Esophagus squamous epithelium (tissue), 5 donors: Measurements from ENCODE around the gene RAPGEF5. TPM values are rescaled to one million over a fixed set of nuclear protein-coding genes. Genes with fewer than 3 reads are reported as not detected.

Experiments used
- DNase-seq: peaks from one replicate; lab custom pipeline; 2025; lab: John Stamatoyannopoulos, UW
- H3K27ac ChIP-seq, 4 donors: fragments of 200-600 bp; sonication (generic); one replicate each; pipeline ENCODE4 v1.5.1; 2016 to 2019; ENCODE audit warnings: mild to moderate bottlenecking in 1 of 4
- H3K27me3 ChIP-seq, 4 donors: fragments of 200-600 bp; sonication (generic); 1 replicate in 3 of 4; 2 replicates in 1 of 4; pipeline versions ENCODE4 v1.5.1 to v1.6.0; 2017 to 2021; ENCODE audit warnings: antibody characterized with exemption in 1 of 4
- H3K36me3 ChIP-seq, 3 donors: fragments of 200-600 bp; sonication (generic); one replicate each; pipeline ENCODE4 v1.5.1; 2016 to 2019
- H3K4me1 ChIP-seq, 3 donors: fragments of 200-600 bp; sonication (generic); one replicate each; pipeline ENCODE4 v1.5.1; 2017 to 2019
- H3K4me3 ChIP-seq, 4 donors: fragments of 200-600 bp; sonication (generic); 1 replicate in 3 of 4; 2 replicates in 1 of 4; pipeline ENCODE4 v1.5.1; 2016 to 2019; ENCODE audit warnings: mild to moderate bottlenecking in 2 of 4, moderate library complexity in 1 of 4
- H3K9me3 ChIP-seq, 3 donors: fragments of 200-600 bp; sonication (generic); one replicate each; pipeline ENCODE4 v1.5.1; 2016 to 2019
- POLR2A ChIP-seq, 4 donors: fragments of 450-650 bp; IDR thresholded peaks; one replicate each; pipeline ENCODE4 v1.6.1; 2017; ENCODE audit warnings: antibody characterized with exemption in 4 of 4, mild to moderate bottlenecking in 4 of 4, moderate library complexity in 3 of 4
- WGBS, 2 donors: methylation state at CpG; one replicate each; pipeline ENCODE4 v1.1.5; 2018; 5-methylcytosine and 5-hydroxymethylcytosine counted together
- intact Hi-C: fragments of 100-400 bp; cut with DNase I; formaldehyde crosslinking; loops from one replicate; pipeline ENCODE4 v1.15.0; 2022
- total RNA-seq, 4 donors: library from RNA; depleted of rRNA; stranded (reverse); fragments of >200 nt; gene quantifications; one replicate each; pipeline ENCODE4 v1.1.0, GENCODE V29; 2016
- TF ChIP-seq, protein P1 (sequence below), 6 experiments: fragments of 450-650 bp in 4 of 6; fragments of 200-600 bp in 2 of 6; sonication (generic) in 2 of 6; IDR thresholded peaks; one replicate each; pipeline ENCODE4 v1.5.1; 2016 to 2019; ENCODE audit warnings: antibody characterized with exemption in 6 of 6, mild to moderate bottlenecking in 4 of 6, moderate library complexity in 4 of 6
- donor health status: DM: yes; HTN: yes; CAD: no.

RAPGEF5 gene
- total RNA-seq, 4 donors from 2014 or later: 16.9 to 50.5 (median 38.4) TPM

DNA sequence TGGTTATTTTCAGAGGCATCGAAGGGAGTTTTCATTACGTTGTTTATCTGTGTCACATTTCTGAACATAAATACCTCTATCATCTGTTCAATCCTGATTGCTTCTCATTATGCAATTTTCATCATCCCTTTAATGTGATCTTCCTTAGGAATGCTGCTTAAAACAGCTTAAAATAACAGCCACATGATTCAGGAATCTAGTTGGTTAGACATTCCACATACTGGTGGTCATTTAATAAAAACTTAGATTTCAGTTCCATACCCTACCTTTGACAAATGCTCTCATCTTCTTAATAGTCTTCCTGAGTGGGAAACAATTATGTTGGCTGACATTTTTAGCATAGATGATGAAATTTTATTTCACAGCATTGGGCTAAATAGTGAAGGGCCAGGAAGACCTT lies 219.9 kb downstream of the RAPGEF5 start:
- intact Hi-C loops: no loop called here
- Histone ChIP-seq H3K4me1 (no peaks in the 10 kb centered on the region), H3K4me3 (no peak overlapping the region), H3K27me3 (no peaks in the 10 kb centered on the region), H3K9me3 (no peaks in the 10 kb centered on the region), H3K36me3 (peaks cover 0 to 96% (median 9%) of the 10 kb centered on the region in 3 donors), H3K27ac (no peak overlapping the region)
- no peak for DNase-seq
- WGBS, 2 donors: 76 to 78% methylated on average over 2 of the region's 2 CpGs
- no peak for TF ChIP-seq POLR2A (IDR thresholded peaks at IDR 0.05)
- TF ChIP-seq, protein P1, sequence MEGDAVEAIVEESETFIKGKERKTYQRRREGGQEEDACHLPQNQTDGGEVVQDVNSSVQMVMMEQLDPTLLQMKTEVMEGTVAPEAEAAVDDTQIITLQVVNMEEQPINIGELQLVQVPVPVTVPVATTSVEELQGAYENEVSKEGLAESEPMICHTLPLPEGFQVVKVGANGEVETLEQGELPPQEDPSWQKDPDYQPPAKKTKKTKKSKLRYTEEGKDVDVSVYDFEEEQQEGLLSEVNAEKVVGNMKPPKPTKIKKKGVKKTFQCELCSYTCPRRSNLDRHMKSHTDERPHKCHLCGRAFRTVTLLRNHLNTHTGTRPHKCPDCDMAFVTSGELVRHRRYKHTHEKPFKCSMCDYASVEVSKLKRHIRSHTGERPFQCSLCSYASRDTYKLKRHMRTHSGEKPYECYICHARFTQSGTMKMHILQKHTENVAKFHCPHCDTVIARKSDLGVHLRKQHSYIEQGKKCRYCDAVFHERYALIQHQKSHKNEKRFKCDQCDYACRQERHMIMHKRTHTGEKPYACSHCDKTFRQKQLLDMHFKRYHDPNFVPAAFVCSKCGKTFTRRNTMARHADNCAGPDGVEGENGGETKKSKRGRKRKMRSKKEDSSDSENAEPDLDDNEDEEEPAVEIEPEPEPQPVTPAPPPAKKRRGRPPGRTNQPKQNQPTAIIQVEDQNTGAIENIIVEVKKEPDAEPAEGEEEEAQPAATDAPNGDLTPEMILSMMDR (IDR thresholded peaks at IDR 0.05): no peak

DNA sequence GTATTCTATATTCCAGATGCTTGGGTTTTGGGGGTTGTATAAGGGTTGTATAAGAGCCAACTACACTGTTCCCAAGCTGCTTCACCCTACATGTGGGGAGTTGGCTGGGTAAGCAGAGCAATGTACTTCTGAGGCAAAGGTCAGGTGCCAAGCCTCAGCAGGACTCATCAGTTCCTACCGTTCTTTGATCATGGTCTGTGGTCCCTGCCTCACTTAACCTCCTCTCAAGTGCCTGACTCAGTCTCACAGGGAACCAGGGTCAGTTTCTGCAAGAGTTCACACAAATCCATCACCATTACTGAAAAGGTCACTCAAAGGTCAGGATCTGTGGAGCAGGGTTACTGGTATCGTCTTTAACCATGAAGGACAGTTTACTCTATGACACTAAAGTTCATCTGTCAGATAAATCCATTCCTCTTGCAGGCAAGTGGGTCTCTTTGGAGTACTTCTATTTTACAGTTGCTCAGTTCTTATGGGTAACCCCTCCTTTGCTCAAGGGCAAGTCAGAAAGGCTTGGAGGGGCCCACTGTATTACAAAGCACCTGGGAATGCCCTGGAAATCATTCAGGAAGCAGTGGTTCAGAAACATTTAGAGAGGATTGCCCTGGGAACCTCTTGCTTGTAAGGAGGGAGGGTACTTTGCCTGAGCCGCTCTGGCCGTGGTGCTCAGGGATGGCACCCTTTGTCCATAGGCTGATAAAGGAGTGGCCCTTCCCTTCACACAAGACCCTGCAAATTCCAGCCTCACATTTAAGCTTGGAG lies 227.0 kb downstream of the RAPGEF5 start:
- H3K9me3 ChIP-seq: no peaks in the 10 kb centered on the region
- H3K36me3 ChIP-seq: peaks cover 4 to 90% (median 8%) of the 10 kb centered on the region in 3 donors
- TF ChIP-seq, protein P1 (IDR thresholded peaks at IDR 0.05): no peak
- no peak for TF ChIP-seq POLR2A (IDR thresholded peaks at IDR 0.05)
- WGBS, 2 donors: 64 to 84% methylated on average over 2 to 4 of the region's 4 CpGs
- intact Hi-C loops: no loop called here
- H3K27me3 ChIP-seq: no peaks in the 10 kb centered on the region
- H3K27ac ChIP-seq: no peak overlapping the region
- no peak for DNase-seq
- no peaks in the 10 kb centered on the region for H3K4me1 ChIP-seq
- H3K4me3 ChIP-seq: no peak overlapping the region

GRCh38 chr7:22129166-22129565 lies 227.8 kb downstream of the RAPGEF5 start:
- TF ChIP-seq POLR2A (IDR thresholded peaks at IDR 0.05): no peak
- TF ChIP-seq, protein P1 (IDR thresholded peaks at IDR 0.05): no peak
- no peaks in the 10 kb centered on the region for H3K4me1 ChIP-seq
- H3K27ac ChIP-seq: peak overlapping the region in 1 of 4 donors; percentile 36
- no peak overlapping the region for H3K4me3 ChIP-seq
- 41 to 60% methylated on average over 6 of the region's 6 CpGs for WGBS, 2 donors
- intact Hi-C loops: no loop called here
- H3K9me3 ChIP-seq: no peaks in the 10 kb centered on the region
- peaks cover 6 to 90% (median 6%) of the 10 kb centered on the region in 3 donors for H3K36me3 ChIP-seq
- DNase-seq: no peak
- H3K27me3 ChIP-seq: no peaks in the 10 kb centered on the region

- Histone ChIP-seq H3K27ac (peak overlapping the region in 1 of 4 donors; percentile 36), H3K36me3 (peaks cover 6 to 93% (median 6%) of the 10 kb centered on the region in 3 donors), H3K4me1 (no peaks in the 10 kb centered on the region), H3K4me3 (no peak overlapping the region), H3K27me3 (no peaks in the 10 kb centered on the region), H3K9me3 (no peaks in the 10 kb centered on the region)
- 92 to 95% methylated on average over 4 of the region's 4 CpGs for WGBS, 2 donors
- DNase-seq: no peak
- intact Hi-C loops: no loop called here
- TF ChIP-seq POLR2A (IDR thresholded peaks at IDR 0.05): no peak
- TF ChIP-seq, protein P1 (IDR thresholded peaks at IDR 0.05): no peak
These were observed 228.4 kb downstream of the RAPGEF5 start for GRCh38 chr7:22128528-22128920.

GRCh38 chr7:22127835-22128527 lies 229.0 kb downstream of the RAPGEF5 start:
- WGBS, 2 donors: 63 to 83% methylated on average over 6 of the region's 6 CpGs
- TF ChIP-seq, protein P1 (IDR thresholded peaks at IDR 0.05): no peak
- TF ChIP-seq POLR2A (IDR thresholded peaks at IDR 0.05): no peak
- Histone ChIP-seq H3K9me3 (no peaks in the 10 kb centered on the region), H3K4me3 (no peak overlapping the region), H3K4me1 (no peaks in the 10 kb centered on the region), H3K27me3 (no peaks in the 10 kb centered on the region), H3K27ac (peak overlapping the region in 2 of 4 donors; percentile 6 to 36), H3K36me3 (peaks cover 6 to 93% (median 6%) of the 10 kb centered on the region in 3 donors)
- no peak for DNase-seq
- intact Hi-C loops: no loop called here
